ENCODE measurements around the gene SMCR8. TPM values are rescaled to one million over a fixed set of nuclear protein-coding genes. Genes with fewer than 3 reads are reported as not detected.
"Not testable (repeated sequence)": the region's sequence is repeated elsewhere in the genome, so short reads cannot be mapped to it uniquely, and the experiment has no call there.

Gene SMCR8
- total RNA-seq, 1 donor from 2014 or later: 30.1 TPM

- Histone ChIP-seq H3K4me3 (peak within 1 kb of the TSS; percentile 95), H3K4me1 (peaks cover 19% of the 10 kb centered on the region), H3K36me3 (peaks cover 11% of the 10 kb centered on the region), H3K27ac (peak within 1 kb of the TSS; percentile 91), H3K27me3 (ENCODE audit: low read depth) (no peaks in the 10 kb centered on the region), H3K9me3 (no peaks in the 10 kb centered on the region)
- peak; percentile 97 for DNase-seq
- intact Hi-C loops (cut with DNase I): no loop called here
- TF ChIP-seq, protein P1, sequence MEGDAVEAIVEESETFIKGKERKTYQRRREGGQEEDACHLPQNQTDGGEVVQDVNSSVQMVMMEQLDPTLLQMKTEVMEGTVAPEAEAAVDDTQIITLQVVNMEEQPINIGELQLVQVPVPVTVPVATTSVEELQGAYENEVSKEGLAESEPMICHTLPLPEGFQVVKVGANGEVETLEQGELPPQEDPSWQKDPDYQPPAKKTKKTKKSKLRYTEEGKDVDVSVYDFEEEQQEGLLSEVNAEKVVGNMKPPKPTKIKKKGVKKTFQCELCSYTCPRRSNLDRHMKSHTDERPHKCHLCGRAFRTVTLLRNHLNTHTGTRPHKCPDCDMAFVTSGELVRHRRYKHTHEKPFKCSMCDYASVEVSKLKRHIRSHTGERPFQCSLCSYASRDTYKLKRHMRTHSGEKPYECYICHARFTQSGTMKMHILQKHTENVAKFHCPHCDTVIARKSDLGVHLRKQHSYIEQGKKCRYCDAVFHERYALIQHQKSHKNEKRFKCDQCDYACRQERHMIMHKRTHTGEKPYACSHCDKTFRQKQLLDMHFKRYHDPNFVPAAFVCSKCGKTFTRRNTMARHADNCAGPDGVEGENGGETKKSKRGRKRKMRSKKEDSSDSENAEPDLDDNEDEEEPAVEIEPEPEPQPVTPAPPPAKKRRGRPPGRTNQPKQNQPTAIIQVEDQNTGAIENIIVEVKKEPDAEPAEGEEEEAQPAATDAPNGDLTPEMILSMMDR (IDR thresholded peaks at IDR 0.05): no peak
- peak; percentile 100 for ATAC-seq
Observed at GRCh38 chr17:18363101-18364049, 48.3 kb downstream of the SMCR8 start, which contains the start of gene SHMT1. Gene SHMT1, minus strand, starts transcription at chr17:18363550. Its CDS starts 7,569 bp downstream, at chr17:18355981.

- DNase-seq: no peak
- Histone ChIP-seq H3K36me3 (peaks cover 3% of the 10 kb centered on the region), H3K27ac (no peak overlapping the region), H3K4me1 (peaks cover 19% of the 10 kb centered on the region), H3K27me3 (ENCODE audit: low read depth) (no peaks in the 10 kb centered on the region), H3K4me3 (no peak overlapping the region), H3K9me3 (no peaks in the 10 kb centered on the region)
- ATAC-seq: no peak
- intact Hi-C loops (cut with DNase I): no loop called here
- TF ChIP-seq, protein P1 (IDR thresholded peaks at IDR 0.05): no peak
Observed at GRCh38 chr17:18364166-18364565, 49.1 kb downstream of the SMCR8 start.

- peaks cover 1% of the 10 kb centered on the region for H3K4me1 ChIP-seq
- H3K27ac ChIP-seq: no peak overlapping the region
- ATAC-seq: no peak
- intact Hi-C loops (cut with DNase I): no loop called here
- H3K9me3 ChIP-seq: no peaks in the 10 kb centered on the region
- no peak overlapping the region for H3K4me3 ChIP-seq
- DNase-seq: no peak
- TF ChIP-seq, protein P1 (IDR thresholded peaks at IDR 0.05): no peak
- no peaks in the 10 kb centered on the region for H3K27me3 ChIP-seq (ENCODE audit: low read depth)
- no peaks in the 10 kb centered on the region for H3K36me3 ChIP-seq
Observed at GRCh38 chr17:18368946-18369345, 53.9 kb downstream of the SMCR8 start.

DNA sequence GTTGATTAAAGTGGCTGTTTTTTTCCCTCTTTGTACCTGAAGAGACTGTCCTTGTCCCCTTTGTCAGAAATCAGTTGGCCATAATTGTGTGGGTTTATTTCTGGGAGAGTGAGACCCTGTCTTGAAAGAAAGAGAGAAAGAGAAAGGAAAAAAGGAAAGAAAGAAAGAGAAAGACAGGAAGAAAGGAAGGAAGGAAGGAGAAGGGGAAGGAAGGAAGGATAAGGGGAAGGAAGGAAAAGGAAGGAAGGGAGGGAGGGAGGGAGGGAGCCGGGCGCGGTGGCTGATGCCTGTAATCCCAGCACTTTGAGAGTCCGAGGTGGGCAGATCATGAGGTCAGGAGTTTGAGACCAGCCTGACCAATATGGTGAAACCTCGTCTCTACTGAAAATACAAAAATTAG, 55.7 kb downstream of the SMCR8 start:
- H3K4me3 ChIP-seq: no peak overlapping the region
- no peaks in the 10 kb centered on the region for H3K27me3 ChIP-seq (ENCODE audit: low read depth)
- intact Hi-C loops (cut with DNase I): no loop called here
- H3K36me3 ChIP-seq: no peaks in the 10 kb centered on the region
- TF ChIP-seq, protein P1 (IDR thresholded peaks at IDR 0.05): no peak
- no peaks in the 10 kb centered on the region for H3K4me1 ChIP-seq
- DNase-seq: no peak
- no peak overlapping the region for H3K27ac ChIP-seq
- no peak for ATAC-seq
- H3K9me3 ChIP-seq: no peaks in the 10 kb centered on the region

GRCh38 chr17:18371455-18371854, 56.4 kb downstream of the SMCR8 start:
- H3K27me3 ChIP-seq (ENCODE audit: low read depth): no peaks in the 10 kb centered on the region
- no peak overlapping the region for H3K4me3 ChIP-seq
- H3K36me3 ChIP-seq: no peaks in the 10 kb centered on the region
- no peak overlapping the region for H3K27ac ChIP-seq
- ATAC-seq: no peak
- DNase-seq: no peak
- H3K4me1 ChIP-seq: no peaks in the 10 kb centered on the region
- TF ChIP-seq, protein P1 (IDR thresholded peaks at IDR 0.05): no peak
- H3K9me3 ChIP-seq: no peaks in the 10 kb centered on the region
- intact Hi-C loops (cut with DNase I): no loop called here

DNA sequence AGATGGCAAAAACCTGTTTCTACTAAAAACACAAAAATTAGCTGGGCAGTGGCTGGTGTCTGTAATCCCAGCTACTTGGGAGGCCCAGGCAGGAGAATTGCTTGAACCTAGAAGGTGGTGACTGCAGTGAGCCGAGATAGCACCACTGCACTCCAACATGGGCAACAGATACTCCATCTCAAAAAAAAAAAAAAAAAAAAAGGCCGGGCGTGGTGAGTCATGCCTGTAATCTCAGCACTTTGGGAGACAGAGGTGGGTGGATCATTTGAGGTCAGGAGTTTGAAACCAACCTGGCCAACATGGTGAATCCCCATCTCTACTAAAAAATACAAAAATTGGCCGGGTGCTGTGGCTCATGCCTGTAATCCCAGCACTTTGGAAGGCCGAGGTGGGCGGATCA, 58.1 kb downstream of the SMCR8 start:
- intact Hi-C loops (cut with DNase I); DNase-seq; ATAC-seq; H3K4me3 ChIP-seq; H3K4me1 ChIP-seq; H3K27me3 ChIP-seq (ENCODE audit: low read depth); H3K9me3 ChIP-seq; H3K27ac ChIP-seq; H3K36me3 ChIP-seq: not testable (repeated sequence)

All from lower lobe of right lung (tissue), 2 donors.